Fibroblast of pulmonary artery (primary cell): ENCODE results near the gene BOLA1.
A peak's percentile ranks its signal among the peaks of the same experiment; 100 is the strongest.

Experiments used
- DNase-seq: peaks from one replicate; pipeline ENCODE4 v3.0.0-alpha.2; 2010; ENCODE audit warnings: low read depth
- H3K4me3 ChIP-seq: replicated peaks from 2 replicates; pipeline ENCODE4 v1.5.1; 2011; ENCODE audit warnings: low read depth, mild to moderate bottlenecking, control low read depth, low read length, moderate library complexity
- CTCF ChIP-seq: IDR thresholded peaks from 2 replicates; pipeline ENCODE4 v1.5.1; 2011; ENCODE audit warnings: mild to moderate bottlenecking, control low read depth, low read length, inconsistent platforms; ENCODE audit errors: missing control alignments

Gene BOLA1

GRCh38 chr1:149923626-149924025 lies 24.3 kb downstream of the BOLA1 start:
- no peak overlapping the region for H3K4me3 ChIP-seq
- TF ChIP-seq CTCF = no peak
- DNase-seq = no peak

GRCh38 chr1:149925345-149925744 lies 26.0 kb downstream of the BOLA1 start:
- TF ChIP-seq CTCF = no peak
- H3K4me3 ChIP-seq = no peak overlapping the region
- no peak for DNase-seq

- no peak for TF ChIP-seq CTCF
- no peak for DNase-seq
- no peak overlapping the region for H3K4me3 ChIP-seq
These were observed 26.4 kb downstream of the BOLA1 start for GRCh38 chr1:149925751-149926150.

GRCh38 chr1:149926296-149926695 lies 26.9 kb downstream of the BOLA1 start:
- DNase-seq = no peak
- peak overlapping the region; percentile 80 for H3K4me3 ChIP-seq
- TF ChIP-seq CTCF = no peak

- DNase-seq = no peak
- TF ChIP-seq CTCF = no peak
- H3K4me3 ChIP-seq = peak overlapping the region; percentile 80
These were observed 27.7 kb downstream of the BOLA1 start for GRCh38 chr1:149927056-149927562.

- peak within 1 kb of the TSS; percentile 80 for H3K4me3 ChIP-seq
- DNase-seq = peak; percentile 92
- no peak for TF ChIP-seq CTCF
These were observed 28.4 kb downstream of the BOLA1 start, which contains the start of gene SF3B4 for GRCh38 chr1:149927563-149928400. Gene SF3B4, minus strand, starts transcription at chr1:149927803. Its CDS starts 44 bp downstream, at chr1:149927759.

GRCh38 chr1:149928401-149928724 lies 29.0 kb downstream of the BOLA1 start:
- H3K4me3 ChIP-seq = peak overlapping the region; percentile 80
- no peak for DNase-seq
- no peak for TF ChIP-seq CTCF
